SKM-1 treated with dmso at 0.1 percent for 144 hours (cell line): Measurements from ENCODE around the gene PPP1R12B.
"Not testable (repeated sequence)": the region's sequence is repeated elsewhere in the genome, so short reads cannot be mapped to it uniquely, and the experiment has no call there.

ENCODE experiments used
- DNase-seq: peaks from one replicate; lab custom pipeline; 2025; ENCODE audit not compliant: unreplicated experiment; lab: John Stamatoyannopoulos, UW

Gene PPP1R12B

DNA sequence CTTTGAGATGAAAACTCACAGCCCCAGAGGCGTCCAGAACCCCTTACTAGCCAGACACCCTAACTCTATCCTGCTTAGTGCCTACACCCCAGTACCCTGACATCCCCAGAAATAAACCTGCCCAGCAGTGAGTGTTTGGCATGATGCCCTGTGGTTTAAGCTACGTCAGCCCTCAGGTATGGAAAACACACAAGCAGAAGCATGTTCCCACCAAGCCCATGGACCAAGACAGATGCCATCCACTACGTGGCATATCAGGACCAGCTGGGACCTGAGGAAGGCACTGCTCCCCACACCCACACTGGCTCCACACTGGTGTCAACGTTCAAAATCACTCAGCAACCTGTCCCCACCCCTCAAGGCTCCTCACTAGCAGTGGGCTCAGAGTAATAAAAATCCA lies 245.3 kb downstream of the PPP1R12B start:
- no peak for DNase-seq

DNA sequence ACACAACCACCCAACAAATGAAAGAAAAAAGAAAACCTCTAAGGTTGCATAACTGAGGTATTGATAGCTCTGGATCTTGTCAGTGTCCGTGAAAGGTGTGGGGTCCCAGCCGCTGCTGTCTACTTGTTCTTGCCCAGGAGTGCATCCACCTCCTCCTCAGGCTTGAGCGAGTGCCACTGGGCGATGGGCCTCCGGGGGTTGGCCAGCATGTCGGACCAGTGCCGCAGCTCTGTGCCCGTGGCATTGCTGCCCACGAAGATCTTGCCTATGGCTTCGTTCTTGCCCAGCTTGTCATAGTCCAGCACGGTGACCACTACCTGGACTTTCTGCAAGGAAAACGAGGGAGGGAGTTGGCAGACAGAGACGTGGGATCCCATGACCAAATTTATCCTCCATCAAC lies 248.1 kb downstream of the PPP1R12B start:
- DNase-seq, result no peak

DNA sequence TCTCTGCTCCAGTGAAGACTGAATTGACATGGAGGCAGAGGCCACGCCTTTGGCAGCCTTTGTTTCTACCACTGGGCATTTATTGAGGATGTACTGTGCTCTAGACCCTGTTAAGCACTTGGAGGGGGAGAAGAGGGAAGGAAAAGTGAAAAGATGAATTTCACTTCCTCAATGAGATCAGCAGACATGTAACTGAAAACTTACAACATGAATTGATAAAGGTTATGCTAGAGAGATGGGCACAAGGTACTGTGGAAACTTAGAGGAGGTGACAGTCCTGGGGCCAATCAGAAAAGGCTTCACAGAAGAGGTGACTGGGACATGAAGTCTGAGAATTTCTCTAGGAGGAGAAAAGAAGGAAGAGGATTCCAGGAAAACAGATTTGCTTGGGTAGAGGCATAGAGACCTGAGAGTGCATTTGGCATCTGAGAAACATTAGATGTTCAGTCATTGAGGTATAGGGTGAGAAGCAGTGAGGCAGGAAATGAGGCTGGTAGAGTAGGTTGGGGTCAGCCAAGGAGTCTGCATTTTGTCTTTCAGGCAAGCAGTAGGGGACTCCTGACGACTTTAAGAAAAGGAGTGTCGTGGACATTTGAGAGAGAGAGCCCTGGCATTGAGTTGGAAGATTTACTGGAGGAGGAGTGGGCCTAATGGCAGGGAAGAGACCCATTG lies 248.7 kb downstream of the PPP1R12B start:
- peak; percentile 24 for DNase-seq

DNA sequence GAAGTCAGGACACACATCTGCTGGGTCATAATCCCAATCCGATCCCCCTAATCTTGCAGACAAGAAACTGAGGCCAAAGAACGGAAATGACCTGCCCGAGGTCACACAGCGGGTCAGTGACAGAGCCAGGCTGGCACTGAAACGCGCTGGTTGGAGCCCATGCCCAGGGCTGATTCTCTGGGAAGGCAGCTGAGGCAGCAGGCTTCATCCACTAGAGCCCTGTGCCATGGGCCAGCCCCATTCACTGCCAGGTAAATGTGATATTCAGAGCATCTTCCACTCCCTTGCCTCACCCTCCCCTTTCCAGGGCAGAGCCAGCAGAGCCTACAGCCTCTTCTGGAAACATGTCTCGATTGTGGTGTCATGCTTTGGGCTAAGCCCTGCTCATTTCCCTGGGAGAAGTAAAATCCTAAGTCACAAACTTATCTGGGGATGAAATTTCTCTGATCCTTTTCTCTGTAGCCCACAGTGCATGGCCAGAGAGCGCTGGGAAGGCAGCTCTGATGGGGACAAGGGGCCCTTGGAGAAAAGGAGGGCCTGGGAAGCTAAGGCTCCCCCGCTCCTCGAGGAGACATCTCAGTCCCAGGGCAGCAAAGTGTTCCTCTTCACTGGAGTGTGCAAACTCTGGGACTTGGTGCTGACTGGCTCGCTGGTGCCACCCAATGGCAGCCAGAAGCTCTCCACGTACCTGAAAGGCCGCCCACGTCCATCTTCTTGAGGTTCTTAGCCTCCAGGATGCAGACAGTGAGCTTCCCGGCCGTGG lies 251.4 kb downstream of the PPP1R12B start:
- DNase-seq, result peak; percentile 76

DNA sequence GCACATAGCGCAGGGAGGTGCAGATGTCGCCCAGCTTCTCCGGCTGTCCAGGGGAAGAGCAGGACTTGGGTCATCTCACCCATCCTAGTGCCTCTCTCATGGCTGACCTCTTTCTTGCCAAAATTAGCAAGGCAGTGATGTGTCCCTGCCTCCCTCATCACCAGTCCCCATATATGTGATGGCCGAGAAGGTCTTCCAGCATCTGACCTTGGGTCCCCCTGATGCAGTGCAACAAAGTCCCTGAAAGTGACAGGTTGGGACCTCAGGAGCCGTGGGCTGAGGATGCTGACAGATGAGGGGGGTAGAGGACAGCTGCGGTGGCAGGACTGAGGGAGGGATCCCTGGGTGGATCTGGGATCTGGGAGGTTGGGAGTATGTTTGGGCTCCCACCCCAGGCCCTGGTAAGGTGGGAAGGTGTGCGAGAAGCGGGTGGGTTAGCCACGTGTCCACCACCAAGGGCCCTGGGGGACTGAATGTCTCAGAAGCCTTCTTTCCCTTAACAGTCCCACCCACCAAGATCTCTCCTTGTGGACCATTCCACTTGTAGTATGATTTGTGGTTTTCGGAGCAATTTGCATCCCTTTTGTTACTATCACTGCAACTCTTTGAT lies 252.0 kb downstream of the PPP1R12B start:
- DNase-seq, result no peak

DNA sequence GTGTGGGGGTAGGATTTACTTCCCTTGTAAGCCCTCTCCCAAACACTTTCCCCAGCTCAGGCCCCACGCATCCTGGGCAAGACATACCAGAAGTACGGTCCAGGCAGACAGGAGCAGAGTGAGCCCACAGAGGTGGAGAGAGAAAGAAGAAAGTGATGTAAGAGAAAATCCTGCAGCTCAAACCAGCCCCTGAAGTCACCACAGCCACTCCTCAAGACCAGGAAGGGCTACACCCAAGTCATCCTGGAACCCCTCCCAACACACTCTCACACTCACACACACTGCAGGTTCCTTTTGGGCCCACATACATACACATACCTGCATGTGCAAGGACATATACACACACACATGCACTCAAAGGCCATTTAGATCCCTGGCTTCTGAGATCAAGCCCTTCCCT lies 254.9 kb downstream of the PPP1R12B start:
- no peak for DNase-seq

DNA sequence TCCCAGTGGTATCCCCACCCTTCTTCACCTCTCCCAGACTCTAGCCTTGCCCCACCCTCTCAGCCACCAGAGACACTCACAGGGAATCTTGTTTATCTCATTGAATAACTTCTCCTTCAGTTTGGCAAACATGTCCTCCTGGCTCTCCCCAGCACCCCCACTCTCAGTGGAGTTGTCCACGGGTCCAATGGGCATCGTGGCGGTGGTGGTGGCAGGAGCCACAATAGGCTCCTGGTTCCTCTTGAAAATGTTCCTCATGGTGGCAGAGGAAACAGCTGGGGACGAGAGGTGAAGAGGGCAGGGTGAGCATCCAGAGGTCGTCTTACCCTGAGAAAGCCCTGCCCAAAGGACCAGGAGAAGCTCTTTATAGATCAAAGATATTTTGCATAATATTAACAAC lies 257.0 kb downstream of the PPP1R12B start:
- DNase-seq, result no peak

DNA sequence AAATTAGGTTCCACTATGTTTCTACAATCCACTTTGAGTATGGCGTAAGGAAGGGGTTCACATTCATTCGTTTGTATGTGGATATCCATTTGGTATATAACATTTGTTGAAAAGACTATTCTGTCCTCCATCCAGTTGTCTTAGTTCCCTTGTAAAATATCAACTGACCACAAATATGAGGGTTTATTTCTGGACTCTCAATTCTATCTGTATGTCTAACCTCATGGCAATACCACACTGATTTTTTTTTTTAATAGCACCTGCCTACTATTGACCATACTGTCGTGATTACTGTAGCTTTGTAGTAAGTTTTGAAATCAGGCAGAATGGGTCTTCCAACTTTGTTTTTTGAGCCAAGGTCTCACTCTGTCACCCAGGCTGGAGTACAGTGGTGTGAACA lies 263.5 kb downstream of the PPP1R12B start:
- not testable (repeated sequence) for DNase-seq

DNA sequence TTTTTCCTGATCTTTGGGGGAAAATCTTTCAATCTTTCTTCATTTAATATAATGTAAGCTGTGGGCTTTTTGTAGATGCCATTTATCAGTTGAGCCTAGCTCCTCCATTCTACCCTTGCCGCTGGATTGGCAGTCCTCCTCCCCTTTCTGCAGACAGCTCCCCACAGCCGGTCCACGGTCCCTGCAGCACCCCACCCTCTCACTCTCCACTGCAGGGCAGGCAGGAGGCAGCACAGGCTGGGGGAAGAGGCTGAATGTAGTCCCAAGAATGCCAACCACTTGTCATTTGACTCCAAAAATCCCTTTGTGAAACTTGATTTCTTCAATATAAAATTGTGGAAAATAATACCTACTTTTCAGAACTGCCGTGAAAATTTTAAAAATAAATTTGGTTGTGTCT lies 265.1 kb downstream of the PPP1R12B start:
- no peak for DNase-seq

DNA sequence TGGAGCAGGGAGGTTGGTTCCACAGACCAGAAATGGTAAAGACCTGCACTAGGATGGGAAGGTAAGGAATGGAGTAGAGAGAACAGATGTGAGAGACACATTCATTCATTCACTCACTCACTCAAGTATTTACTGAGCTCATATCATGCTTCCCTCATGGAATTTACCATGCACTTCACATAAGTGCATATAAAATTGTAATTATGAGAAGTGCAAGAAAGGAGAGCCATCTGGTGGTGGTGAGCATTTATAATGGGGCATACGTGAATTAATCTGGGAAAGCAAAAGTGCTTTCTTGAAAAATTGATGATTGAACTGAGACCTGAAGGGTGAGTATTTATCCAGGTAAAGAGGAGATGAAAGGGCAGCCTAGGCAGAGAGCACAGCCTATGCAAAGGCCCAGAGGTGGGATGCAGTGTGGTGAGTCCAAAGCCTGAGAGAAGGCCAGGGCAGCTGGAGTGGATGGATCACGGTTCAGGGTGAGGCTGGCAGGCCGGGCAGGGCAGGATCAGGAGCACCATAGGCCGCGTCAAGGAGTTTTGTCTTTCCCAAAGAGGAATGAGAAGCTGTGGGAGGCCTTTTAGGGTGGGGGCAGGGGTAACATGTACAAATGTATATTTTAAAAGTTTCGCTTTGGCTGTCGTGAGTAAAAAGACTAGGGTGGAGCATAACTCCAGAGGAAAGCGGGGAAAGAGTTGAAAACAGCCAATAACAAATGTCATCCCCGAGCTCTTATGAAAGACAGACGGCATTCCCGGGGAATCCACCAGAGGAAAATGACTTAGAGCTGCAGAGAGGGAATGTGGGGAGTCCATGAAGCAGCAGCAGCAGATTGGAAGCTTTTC lies 266.1 kb downstream of the PPP1R12B start:
- DNase-seq, result not testable (repeated sequence)

DNA sequence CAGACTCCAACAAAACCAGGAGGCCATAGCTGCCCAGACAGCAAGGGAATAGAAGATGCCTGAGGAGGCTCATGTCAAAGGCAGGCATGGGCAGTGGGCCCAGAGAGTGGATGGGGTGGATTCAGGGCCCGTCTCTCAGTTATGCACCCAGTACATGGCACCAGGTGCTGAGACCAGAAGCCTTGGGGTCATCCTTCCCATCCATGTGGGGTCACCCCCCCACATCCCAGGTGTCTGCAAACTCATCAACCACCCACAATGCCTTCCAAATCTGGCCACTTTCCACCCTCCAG lies 266.7 kb downstream of the PPP1R12B start:
- not testable (repeated sequence) for DNase-seq

DNA sequence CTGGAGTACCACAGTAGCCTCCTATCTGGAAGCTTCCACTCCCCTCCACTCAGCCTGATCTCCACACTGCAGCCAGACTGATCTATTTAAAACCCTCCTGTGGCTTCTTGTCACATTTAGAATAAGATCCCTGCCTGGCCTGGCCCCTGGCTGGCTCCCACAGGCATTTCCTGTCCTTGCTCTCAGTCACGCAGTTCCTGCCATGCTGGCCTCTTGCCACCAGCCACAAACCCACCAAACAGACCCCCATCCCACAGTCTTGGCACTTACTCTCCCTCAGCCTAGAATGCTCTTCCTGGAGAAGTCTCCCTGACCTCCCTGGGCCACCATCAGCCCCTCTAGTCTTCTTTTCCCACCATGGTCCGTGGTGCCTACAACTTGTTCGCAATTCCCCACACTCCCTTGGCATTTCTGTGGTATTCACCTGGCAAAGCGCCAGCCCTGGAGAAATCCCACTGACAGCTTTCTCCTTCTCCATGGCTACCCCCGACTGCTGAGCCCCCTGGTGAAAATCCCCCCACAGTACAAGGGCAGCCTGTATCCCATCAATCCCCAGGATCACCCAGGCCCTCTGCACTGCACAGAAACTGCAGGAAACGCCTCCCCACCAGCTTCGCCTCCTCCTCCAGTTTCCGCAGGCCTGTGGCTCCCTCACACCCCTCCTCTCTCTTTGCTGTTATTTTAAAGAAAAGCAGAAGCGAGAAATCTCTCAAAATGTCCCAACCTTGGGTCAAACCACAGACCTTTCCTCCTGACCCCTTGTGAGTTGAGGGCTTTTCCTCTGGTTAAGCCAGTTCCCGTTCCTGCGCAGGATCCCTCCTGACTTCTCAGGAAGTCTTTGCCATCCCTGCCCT lies 267.2 kb downstream of the PPP1R12B start:
- peak; percentile 100 for DNase-seq

DNA sequence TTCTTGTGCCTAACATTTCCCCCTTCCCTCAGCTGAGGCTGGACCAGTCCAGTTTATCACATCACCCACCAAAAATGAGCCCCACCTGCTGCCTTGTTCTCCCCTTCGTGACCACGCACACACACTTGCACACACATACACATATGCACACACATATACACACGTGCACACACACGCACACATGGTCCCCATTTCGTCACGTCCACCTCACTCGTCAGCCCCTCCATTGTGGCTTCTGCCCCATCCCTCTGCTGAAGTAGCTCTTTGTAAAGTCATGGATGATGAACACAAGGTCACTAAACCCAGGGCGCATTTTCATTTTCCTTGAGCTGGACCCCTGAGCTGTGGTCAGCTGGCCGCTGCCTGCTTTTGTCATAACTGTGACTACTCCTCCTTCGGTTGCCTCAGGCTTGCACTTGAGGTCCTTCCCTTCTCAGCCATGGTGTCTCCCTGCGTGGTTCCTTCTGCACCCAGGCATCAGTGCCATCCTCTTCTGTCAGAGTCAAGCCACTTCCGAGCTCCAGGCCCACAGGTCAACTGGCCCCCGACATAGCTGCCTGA lies 267.9 kb downstream of the PPP1R12B start:
- DNase-seq, result peak; percentile 85

DNA sequence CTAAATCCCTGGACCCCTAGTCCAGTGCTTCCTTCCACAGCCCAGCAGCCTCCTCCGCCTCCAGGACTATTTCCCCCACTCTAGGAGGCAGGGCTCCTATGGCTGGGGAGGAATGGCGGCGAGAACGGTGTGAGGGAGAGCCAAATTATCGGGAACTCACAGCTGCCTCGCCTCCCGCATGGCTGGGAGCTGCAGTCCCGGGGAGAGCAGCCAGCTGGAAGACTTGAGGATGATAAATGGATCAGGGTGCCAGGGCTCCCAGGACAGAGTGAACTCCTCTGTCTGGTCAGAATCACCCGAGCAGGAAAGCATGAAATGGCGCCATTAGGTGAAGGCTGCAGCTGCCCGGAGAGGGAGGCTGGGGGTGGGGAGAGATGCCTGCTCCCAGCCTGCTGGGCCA lies 270.5 kb downstream of the PPP1R12B start:
- not testable (repeated sequence) for DNase-seq

DNA sequence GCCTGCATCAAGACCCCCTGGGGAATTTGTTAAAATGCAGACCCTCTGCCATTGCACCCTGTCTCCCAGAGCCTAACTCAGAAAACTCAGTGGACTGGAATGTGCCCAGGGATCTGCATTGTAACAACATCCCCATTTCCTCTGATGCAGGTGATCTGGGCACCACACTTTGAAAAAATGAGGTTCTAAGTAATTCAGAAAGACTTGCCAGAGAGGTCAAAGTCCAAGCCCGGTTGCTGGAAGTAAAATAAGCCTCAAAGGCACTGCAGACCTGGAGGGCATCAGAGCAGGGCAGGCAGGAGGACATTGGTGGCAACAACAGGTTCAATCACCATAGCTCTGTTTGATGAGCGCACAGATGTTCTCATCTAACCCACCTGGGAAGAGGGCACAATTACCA lies 271.0 kb downstream of the PPP1R12B start:
- no peak for DNase-seq

DNA sequence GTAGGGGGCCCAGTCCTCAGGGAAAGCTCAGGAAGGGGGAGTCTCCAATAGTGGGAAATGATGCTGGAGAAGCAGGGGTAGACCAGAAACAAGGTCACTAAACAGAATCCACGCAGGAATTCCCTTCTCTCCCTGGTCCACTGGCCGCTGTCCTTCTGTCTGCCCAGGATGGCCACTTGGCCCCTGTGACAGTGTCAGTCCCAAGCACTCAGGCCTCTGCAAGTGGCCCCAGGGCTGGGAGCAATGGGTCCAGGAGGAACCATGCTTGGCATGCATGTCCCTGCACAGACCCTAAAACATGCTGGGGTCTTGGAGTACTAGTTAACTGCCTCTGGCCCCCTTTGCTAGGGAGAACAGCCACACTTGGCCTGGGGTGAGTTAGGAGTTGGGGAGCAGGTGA lies 271.5 kb downstream of the PPP1R12B start:
- DNase-seq, result not testable (repeated sequence)

DNA sequence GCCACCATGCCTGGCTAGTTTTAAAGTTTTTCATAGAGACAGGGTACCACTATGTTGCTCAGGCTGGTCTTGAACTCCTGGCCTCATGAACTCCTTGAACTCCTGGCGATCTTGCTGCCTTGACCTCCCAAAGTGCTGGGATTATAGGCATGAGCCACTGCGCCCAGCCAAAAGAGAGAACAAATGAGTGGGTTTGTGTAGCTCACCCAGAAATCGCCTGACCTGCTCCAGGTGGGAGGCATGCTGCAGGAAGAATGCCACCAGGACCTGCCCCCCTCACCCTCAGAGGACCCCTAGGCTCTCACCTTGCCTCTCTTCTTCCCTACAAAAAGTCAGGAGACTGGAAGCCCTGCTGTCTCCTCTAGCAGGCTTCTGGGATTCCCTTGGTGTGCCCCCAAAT lies 272.9 kb downstream of the PPP1R12B start:
- no peak for DNase-seq

DNA sequence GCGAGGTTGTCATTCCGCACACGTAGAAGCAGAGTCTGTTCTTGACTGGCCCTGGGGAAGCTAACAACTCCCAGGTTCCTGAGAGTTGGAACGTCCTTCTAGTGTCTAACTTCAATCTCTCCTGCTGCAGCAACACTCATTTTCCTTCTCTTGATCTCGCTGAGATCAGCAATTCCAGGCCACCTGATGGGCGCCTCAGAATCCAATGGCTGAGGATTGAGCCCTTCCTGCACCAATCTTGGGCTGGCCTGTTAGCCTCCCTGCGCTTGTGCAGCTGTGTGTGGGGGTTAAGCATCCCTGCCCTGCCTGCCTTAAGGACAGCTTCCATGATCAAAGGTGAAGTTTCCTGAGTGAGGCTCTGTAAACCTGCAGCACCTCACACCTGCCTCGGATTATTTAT lies 273.9 kb downstream of the PPP1R12B start:
- DNase-seq, result no peak

DNA sequence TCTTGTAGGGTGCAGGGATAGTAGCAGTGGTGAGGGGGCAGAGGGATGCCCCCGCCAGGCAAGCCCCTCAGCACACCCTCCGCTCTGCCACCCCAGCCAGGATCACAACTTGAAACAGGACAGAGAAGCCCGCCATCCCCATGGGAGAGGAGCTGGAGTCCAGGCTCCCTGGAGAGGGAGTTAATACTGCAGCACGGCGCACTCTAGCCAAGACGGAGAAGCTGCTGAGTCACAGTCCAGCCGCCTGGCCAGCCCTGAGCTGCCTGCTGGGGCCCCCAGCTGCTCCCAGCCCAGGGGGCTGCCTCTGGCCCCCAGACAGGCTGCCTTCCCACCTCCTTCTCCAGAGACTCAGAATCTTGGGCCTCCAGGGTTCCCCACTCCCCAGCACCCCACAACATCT lies 274.6 kb downstream of the PPP1R12B start:
- no peak for DNase-seq

DNA sequence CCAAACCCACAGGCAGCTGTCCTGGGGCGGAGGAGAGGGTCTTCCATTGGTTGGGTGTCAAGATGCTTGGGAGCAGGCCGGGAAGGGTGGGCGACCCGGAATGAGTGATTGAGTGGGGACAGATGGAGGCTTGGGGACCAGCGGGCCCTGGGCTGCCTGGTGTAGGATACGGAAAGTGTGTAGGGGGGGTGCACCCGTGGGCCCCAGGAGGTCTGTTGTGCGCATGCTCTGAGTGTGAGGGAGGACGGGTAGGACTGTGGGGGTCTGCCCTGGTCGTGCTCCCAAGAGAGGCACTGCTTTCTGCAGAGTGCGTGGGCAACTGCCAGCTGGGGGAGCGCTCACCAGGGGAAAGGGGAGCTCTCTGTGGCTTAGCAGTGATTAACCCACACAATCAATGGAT lies 275.0 kb downstream of the PPP1R12B start:
- DNase-seq, result not testable (repeated sequence)
